ENCODE measurements around the gene LRRC4C. TPM values are rescaled to one million over a fixed set of nuclear protein-coding genes. Genes with fewer than 3 reads are reported as not detected.

Gene LRRC4C
- polyA plus RNA-seq, 1 donor: 3.9 TPM

DNA sequence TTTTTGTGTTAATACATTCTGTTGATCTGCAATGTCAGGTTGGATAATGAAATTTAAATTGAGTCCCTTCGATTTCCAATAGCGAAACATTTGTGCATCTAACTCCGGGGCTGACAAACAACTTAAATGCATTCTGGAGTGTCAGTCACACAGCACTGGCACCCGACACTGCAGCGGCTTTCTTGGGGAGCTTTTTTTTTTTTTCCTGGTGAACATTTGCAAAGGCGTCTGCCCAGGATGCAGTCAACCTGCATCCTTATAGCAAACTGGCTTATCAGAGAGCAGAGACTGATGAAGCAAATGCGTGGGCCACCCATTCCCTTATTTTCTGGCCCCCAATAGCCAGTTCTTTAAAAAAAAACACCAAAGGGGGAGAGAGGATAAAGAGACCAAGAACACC lies 1167.7 kb downstream of the LRRC4C start:
- Histone ChIP-seq H3K27ac (ENCODE audit: low read length) (no peak overlapping the region), H3K9me3 (ENCODE audit: control insufficient read depth, low read depth, low read length) (no peaks in the 10 kb centered on the region), H3K36me3 (ENCODE audit: control insufficient read depth, insufficient read depth, low read length) (no peaks in the 10 kb centered on the region), H3K4me3 (ENCODE audit: low read length) (peak overlapping the region; percentile 41), H3K27me3 (ENCODE audit: control insufficient read depth, insufficient read depth, low read length) (peaks cover 26% of the 10 kb centered on the region), H3K4me1 (ENCODE audit: control insufficient read depth, insufficient read depth, low read length) (no peaks in the 10 kb centered on the region)
- DNase-seq: no peak
- 61% methylated on average over 4 of the region's 7 CpGs for WGBS (ENCODE audit: insufficient coverage, low lambda C conversion rate)

DNA sequence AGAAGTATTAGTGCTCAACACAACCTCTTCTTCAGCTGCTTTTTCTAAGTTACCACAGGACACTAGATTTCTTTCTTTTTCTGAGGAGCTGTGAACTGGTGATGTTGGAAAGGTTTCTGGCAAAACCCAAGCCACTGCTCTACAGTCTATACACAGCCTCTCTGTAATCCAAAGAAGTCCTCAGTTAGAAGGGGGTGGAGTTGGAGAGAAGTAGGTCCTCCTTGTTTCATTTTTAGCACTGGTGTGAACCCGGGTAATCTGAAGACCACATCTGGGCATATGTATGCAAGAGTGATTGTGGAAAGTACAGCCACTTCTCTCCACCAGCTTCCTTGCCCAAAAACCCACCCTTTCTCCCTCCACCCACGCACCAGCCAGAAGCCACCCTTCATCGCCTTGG lies 1168.1 kb downstream of the LRRC4C start:
- DNase-seq: no peak
- no peaks in the 10 kb centered on the region for H3K9me3 ChIP-seq (ENCODE audit: control insufficient read depth, low read depth, low read length)
- peak overlapping the region; percentile 41 for H3K4me3 ChIP-seq (ENCODE audit: low read length)
- no peak overlapping the region for H3K27ac ChIP-seq (ENCODE audit: low read length)
- no peaks in the 10 kb centered on the region for H3K4me1 ChIP-seq (ENCODE audit: control insufficient read depth, insufficient read depth, low read length)
- no CpG with 5 or more reads among the region's 3 CpGs for WGBS (ENCODE audit: insufficient coverage, low lambda C conversion rate)
- no peaks in the 10 kb centered on the region for H3K36me3 ChIP-seq (ENCODE audit: control insufficient read depth, insufficient read depth, low read length)
- H3K27me3 ChIP-seq (ENCODE audit: control insufficient read depth, insufficient read depth, low read length): peaks cover 26% of the 10 kb centered on the region

DNA sequence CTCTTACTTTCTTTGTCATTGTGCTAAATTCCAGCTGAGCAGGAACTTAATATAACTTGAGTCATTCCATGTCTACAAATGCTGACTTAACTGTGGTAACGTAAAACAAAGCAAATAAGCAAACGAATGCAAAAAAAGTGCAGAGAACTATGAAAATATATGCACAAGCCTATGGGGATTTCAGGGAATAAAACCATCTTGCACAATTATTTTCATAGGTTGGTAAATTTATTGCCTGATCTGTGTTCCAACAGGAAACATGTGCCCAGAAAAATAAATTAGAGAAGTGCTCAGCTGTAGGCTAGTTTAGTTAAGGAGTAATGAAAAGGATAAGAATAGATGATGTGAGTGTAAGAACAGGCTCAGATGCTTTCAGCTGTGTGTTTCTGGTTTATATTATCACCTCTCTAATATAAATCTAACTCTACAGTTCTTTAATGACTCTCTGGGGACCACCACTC lies 1169.3 kb downstream of the LRRC4C start:
- Histone ChIP-seq H3K9me3 (ENCODE audit: control insufficient read depth, low read depth, low read length) (no peaks in the 10 kb centered on the region), H3K36me3 (ENCODE audit: control insufficient read depth, insufficient read depth, low read length) (no peaks in the 10 kb centered on the region), H3K27me3 (ENCODE audit: control insufficient read depth, insufficient read depth, low read length) (peaks cover 26% of the 10 kb centered on the region), H3K4me1 (ENCODE audit: control insufficient read depth, insufficient read depth, low read length) (no peaks in the 10 kb centered on the region), H3K4me3 (ENCODE audit: low read length) (no peak overlapping the region), H3K27ac (ENCODE audit: low read length) (no peak overlapping the region)
- 54% methylated on average over 2 of the region's 2 CpGs for WGBS (ENCODE audit: insufficient coverage, low lambda C conversion rate)
- no peak for DNase-seq

DNA sequence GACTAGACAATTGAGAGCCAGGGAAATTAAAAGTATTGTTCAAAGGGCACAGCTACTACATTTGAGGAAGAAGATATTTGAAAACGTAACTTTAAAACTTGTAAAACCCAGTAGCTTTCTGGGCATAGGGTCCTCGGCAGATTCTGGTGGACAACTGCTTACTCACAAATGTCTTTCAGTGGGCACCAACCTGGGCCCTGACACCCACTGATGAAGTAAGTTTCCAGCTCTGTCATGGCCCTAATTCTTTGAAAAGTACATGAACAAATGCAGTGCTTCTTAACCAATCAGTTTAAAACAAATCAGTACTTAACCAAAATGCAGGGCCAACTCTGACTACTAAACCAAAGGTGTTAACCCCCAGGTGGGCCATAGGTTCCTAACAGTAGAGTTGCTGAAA lies 1170.1 kb downstream of the LRRC4C start:
- 100% methylated on average over 1 of the region's 2 CpGs for WGBS (ENCODE audit: insufficient coverage, low lambda C conversion rate)
- Histone ChIP-seq H3K27ac (ENCODE audit: low read length) (no peak overlapping the region), H3K4me1 (ENCODE audit: control insufficient read depth, insufficient read depth, low read length) (no peaks in the 10 kb centered on the region), H3K4me3 (ENCODE audit: low read length) (no peak overlapping the region), H3K9me3 (ENCODE audit: control insufficient read depth, low read depth, low read length) (no peaks in the 10 kb centered on the region), H3K27me3 (ENCODE audit: control insufficient read depth, insufficient read depth, low read length) (peaks cover 26% of the 10 kb centered on the region), H3K36me3 (ENCODE audit: control insufficient read depth, insufficient read depth, low read length) (no peaks in the 10 kb centered on the region)
- DNase-seq: no peak

DNA sequence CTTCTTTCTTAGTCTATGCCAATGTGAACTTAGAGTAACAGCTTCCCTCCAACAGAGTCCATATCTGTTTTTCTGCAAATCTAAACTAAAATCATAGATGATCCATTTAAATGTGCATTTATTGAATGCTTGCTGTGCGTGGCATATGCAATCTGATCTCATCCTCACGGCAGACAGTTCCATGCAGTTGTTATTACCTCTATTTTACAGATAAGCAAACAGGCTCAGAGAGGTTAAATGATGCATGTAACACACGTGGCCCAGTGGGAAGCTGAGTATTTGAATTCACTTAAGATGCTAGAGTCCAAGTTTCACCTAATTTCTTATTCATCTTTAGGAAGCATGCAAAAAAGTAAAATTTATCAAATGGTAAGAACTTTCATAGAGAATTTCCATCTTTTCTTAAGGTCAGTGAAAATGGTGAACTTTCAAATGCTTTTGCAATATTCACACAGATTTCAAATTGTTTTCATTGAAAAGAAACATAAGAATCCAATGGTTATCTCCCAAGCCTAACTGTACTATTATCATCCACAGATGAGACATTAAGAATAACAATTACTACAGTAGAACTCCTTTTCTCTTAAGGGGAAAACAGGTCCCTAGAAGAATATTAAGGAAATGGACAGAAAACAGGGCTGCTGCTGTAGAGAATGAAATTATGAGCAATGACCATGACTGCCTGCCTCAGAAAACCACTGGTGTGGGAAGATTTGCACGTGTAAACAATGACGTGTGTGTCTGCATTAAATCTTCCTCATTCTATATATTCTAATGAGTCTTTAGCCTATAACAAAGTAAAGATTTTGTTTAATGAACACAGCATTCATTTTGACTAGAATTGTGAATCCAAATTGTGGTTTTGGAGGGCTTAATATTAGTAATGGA lies 1171.3 kb downstream of the LRRC4C start:
- no peak overlapping the region for H3K4me3 ChIP-seq (ENCODE audit: low read length)
- no peaks in the 10 kb centered on the region for H3K36me3 ChIP-seq (ENCODE audit: control insufficient read depth, insufficient read depth, low read length)
- no peaks in the 10 kb centered on the region for H3K4me1 ChIP-seq (ENCODE audit: control insufficient read depth, insufficient read depth, low read length)
- DNase-seq: no peak
- no peaks in the 10 kb centered on the region for H3K9me3 ChIP-seq (ENCODE audit: control insufficient read depth, low read depth, low read length)
- no peak overlapping the region for H3K27ac ChIP-seq (ENCODE audit: low read length)
- H3K27me3 ChIP-seq (ENCODE audit: control insufficient read depth, insufficient read depth, low read length): peaks cover 15% of the 10 kb centered on the region
- WGBS (ENCODE audit: insufficient coverage, low lambda C conversion rate): 60% methylated on average over 1 of the region's 5 CpGs

DNA sequence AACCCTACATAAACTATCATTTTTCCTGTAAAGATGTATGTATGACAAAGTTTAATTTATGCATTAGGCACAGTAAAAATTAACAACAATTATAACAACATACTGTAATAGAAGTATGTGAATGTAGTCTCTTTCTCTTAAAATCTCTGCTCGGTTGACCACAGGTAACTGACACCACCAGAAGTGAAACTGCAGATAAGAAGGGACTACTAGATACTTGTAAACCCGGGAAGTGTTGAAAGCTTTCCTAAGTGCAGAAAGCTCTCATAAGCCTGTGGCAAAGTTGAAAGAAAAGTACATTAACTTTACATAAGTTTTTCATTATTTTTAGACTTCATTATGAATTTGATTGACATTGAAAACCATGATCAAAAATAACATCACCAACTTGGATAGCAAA lies 1173.3 kb downstream of the LRRC4C start:
- Histone ChIP-seq H3K27me3 (ENCODE audit: control insufficient read depth, insufficient read depth, low read length) (no peaks in the 10 kb centered on the region), H3K9me3 (ENCODE audit: control insufficient read depth, low read depth, low read length) (no peaks in the 10 kb centered on the region), H3K36me3 (ENCODE audit: control insufficient read depth, insufficient read depth, low read length) (no peaks in the 10 kb centered on the region), H3K27ac (ENCODE audit: low read length) (no peak overlapping the region), H3K4me1 (ENCODE audit: control insufficient read depth, insufficient read depth, low read length) (no peaks in the 10 kb centered on the region), H3K4me3 (ENCODE audit: low read length) (no peak overlapping the region)
- DNase-seq: no peak
- WGBS (ENCODE audit: insufficient coverage, low lambda C conversion rate): no CpG with 5 or more reads among the region's 2 CpGs

DNA sequence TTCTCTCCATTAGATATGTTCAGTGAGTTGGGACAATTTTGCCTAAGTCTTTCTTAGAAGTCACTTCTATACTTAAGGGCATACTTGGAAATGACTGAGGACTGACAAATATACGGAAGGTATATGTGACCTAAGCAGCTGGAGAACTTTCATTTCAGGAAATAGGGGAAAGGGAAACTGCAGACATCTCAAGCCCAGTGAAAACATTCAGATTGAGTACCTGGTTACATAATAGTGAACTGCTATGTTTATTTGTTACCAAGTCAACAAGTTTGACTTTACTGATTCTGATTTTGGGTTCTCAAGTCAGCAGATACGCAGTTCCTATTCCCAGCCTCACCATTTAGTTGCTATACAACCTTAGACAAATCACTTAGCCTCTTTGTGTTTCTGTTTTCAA lies 1173.9 kb downstream of the LRRC4C start:
- no peak for DNase-seq
- Histone ChIP-seq H3K9me3 (ENCODE audit: control insufficient read depth, low read depth, low read length) (no peaks in the 10 kb centered on the region), H3K36me3 (ENCODE audit: control insufficient read depth, insufficient read depth, low read length) (no peaks in the 10 kb centered on the region), H3K27ac (ENCODE audit: low read length) (no peak overlapping the region), H3K4me1 (ENCODE audit: control insufficient read depth, insufficient read depth, low read length) (no peaks in the 10 kb centered on the region), H3K4me3 (ENCODE audit: low read length) (no peak overlapping the region), H3K27me3 (ENCODE audit: control insufficient read depth, insufficient read depth, low read length) (no peaks in the 10 kb centered on the region)
- no CpG with 5 or more reads among the region's 2 CpGs for WGBS (ENCODE audit: insufficient coverage, low lambda C conversion rate)

DNA sequence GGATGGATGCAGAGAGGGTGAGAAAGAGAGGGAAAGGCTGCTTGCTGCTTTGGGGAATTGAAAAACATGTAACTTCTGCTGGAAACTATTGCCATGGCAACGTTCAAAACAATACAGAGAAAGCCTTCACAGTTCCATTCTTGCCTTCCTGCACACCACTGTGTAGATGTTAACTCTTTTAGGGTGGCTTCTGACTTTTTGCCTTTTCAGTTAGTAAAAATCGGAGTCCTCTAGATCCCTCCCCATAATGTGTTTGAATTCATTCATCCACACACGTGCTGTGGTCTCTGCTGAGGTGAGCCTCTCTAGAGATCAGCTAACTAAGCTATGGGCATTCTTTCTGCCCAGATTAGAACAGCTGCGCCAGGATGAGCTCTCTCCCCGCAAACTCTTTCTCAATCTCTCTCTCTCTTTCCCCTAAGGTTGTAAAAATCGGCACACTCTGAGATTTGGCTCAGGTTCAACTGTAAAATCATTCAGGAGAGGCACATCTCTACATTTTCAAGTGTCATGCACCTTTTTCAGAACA lies 1178.3 kb downstream of the LRRC4C start:
- no CpG with 5 or more reads among the region's 6 CpGs for WGBS (ENCODE audit: insufficient coverage, low lambda C conversion rate)
- peak; percentile 17 to 22 for DNase-seq
- Histone ChIP-seq H3K27me3 (ENCODE audit: control insufficient read depth, insufficient read depth, low read length) (no peaks in the 10 kb centered on the region), H3K4me1 (ENCODE audit: control insufficient read depth, insufficient read depth, low read length) (no peaks in the 10 kb centered on the region), H3K9me3 (ENCODE audit: control insufficient read depth, low read depth, low read length) (no peaks in the 10 kb centered on the region), H3K27ac (ENCODE audit: low read length) (no peak overlapping the region), H3K36me3 (ENCODE audit: control insufficient read depth, insufficient read depth, low read length) (no peaks in the 10 kb centered on the region), H3K4me3 (ENCODE audit: low read length) (no peak overlapping the region)

DNA sequence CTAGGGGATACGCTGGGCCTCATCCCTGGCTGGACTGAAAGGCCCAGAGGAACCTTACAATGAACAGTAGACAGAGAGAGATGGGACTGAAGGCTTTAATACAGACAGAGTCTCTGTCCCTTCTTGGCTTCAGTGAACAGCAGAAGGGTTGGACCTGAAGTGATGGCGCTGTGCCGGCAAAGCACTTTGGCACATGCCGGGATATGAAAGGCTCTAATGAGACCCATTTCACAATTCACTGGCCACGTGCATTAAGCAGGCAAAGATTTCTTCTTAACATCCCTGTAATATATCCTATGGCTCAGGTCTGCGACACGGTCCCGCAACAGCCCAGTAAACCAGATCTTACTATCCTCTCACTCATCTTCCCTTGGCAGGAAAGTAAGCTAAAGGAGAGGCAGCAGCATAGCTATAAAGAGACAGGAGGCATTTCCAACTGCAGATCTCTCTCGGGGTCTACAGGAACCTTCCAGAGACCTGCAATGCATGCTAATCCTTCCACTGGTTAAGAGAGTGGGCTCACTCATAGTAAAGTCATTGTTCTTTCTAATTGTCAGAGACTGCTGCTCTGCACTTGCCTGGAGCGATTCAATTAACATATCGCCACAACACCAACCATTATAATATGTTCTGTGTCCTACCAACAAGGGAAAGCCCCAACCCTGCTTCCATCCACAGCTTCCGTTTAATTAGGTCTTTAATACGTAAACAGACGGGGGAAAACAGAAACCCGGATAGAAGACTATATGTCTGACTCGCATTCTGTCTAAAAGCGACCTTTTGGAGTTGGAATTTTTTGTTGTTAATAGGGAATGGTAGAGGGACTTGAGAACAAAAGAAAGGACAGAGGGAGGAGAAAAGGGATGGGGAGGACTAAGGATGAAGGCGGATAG lies 1179.0 kb downstream of the LRRC4C start:
- Histone ChIP-seq H3K27ac (ENCODE audit: low read length) (no peak overlapping the region), H3K27me3 (ENCODE audit: control insufficient read depth, insufficient read depth, low read length) (no peaks in the 10 kb centered on the region), H3K36me3 (ENCODE audit: control insufficient read depth, insufficient read depth, low read length) (no peaks in the 10 kb centered on the region), H3K9me3 (ENCODE audit: control insufficient read depth, low read depth, low read length) (no peaks in the 10 kb centered on the region), H3K4me3 (ENCODE audit: low read length) (no peak overlapping the region), H3K4me1 (ENCODE audit: control insufficient read depth, insufficient read depth, low read length) (no peaks in the 10 kb centered on the region)
- peak in 1 of 2 donors; percentile 11 for DNase-seq
- 77% methylated on average over 7 of the region's 18 CpGs for whole genome bisulfite sequencing (ENCODE audit: insufficient coverage, low lambda C conversion rate)

DNA sequence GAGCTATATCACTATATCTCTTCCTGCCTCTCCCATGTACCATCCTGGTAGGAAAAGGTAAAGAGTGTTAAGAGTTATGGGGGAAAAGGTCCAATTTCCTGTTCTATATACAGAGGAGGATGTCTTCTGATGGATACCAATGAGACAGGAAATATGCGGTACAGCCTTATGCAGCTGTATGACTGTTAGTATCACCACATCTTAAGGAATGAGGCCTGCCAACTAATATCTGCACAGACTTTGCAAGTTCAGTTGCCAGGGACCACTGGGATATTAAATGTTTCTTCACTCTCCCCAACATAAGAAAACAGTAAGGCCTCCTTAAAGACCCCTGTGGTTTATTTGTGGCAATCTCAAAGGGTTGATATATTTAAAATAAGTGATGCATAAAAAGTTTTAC lies 1182.5 kb downstream of the LRRC4C start:
- no CpG with 5 or more reads among the region's 1 CpG for WGBS (ENCODE audit: insufficient coverage, low lambda C conversion rate)
- Histone ChIP-seq H3K4me1 (ENCODE audit: control insufficient read depth, insufficient read depth, low read length) (no peaks in the 10 kb centered on the region), H3K27ac (ENCODE audit: low read length) (no peak overlapping the region), H3K9me3 (ENCODE audit: control insufficient read depth, low read depth, low read length) (no peaks in the 10 kb centered on the region), H3K27me3 (ENCODE audit: control insufficient read depth, insufficient read depth, low read length) (no peaks in the 10 kb centered on the region), H3K36me3 (ENCODE audit: control insufficient read depth, insufficient read depth, low read length) (no peaks in the 10 kb centered on the region), H3K4me3 (ENCODE audit: low read length) (no peak overlapping the region)
- no peak for DNase-seq

Data from large intestine (tissue), 3 donors.